Measurements from ENCODE around the gene EPN1. TPM values are rescaled to one million over a fixed set of nuclear protein-coding genes. Genes with fewer than 3 reads are reported as not detected.

Gene EPN1
- total and polyA plus RNA-seq, 2 experiments from 2014 or later = 48.8 to 82.2 TPM

DNA sequence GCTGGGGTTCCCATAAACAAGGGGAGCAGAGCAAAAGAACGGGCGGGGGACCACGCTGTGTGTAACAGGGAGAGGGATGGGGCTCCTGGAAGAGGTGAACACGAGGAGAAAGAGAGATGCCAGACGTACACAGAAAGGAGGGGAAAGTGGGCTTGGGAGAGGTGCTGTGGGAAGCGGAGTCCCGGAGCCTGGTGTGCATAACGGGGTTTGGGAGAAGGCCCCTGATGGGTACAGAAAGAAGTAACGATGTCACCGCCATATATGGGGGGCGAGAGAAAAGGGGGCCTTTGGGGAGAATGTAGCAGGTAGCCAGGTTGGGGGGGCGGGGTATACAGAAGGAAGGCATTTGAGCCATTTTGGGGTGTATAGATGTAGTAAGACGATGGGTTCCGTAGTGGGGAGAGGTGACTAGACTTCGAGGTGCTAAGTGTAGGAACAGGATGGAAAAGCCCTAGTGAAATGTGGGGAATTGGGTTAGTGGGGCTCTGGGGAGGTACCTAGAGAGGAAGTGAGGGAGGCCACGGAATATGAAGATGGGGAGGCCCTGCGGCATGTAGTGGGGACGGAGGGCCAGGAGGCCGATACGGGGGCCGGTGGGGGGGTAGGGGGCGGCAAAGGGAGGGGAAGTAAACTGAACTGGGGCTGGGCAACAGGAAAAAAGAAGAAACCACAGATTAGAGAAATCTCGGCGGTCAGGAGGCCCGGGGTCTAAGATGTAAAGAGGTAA lies 33.4 kb upstream of the EPN1 start:
- WGBS, 2 experiments (ENCODE audit: low coverage in 1 of 2, low lambda C conversion rate in 2 of 2, missing lambda C conversion rate in 2 of 2) = 1 to 2% methylated on average over 13 to 25 of the region's 25 CpGs
- no peak for TF ChIP-seq EZH2phosphoT487 (IDR thresholded peaks at IDR 0.05; ENCODE audit: insufficient read depth, low read depth)
- TF ChIP-seq EZH2 (IDR thresholded peaks at IDR 0.05; ENCODE audit: insufficient read depth, poor library complexity, severe bottlenecking) = no peak
- Histone ChIP-seq H3K79me2 (ENCODE audit: insufficient read depth) (peaks cover 69% of the 10 kb centered on the region), H3K36me3 (ENCODE audit: low read depth) (peaks cover 10% of the 10 kb centered on the region; the same call in 1 of the 2 replicates), H3K27ac (peak overlapping the region; percentile 80), H4K20me1 (ENCODE audit: insufficient read depth) (no peaks in the 10 kb centered on the region), H3F3A (ENCODE audit: insufficient read depth) (peaks cover 35% of the 10 kb centered on the region), H3K9ac (peak overlapping the region; percentile 87), H3K4me1 (ENCODE audit: insufficient read depth) (peaks cover 19% of the 10 kb centered on the region), H3K9me2 (ENCODE audit: insufficient read depth) (no peaks in the 10 kb centered on the region), H3K9me3 (ENCODE audit: low read depth) (no peaks in the 10 kb centered on the region), H3K27me3 (replicated peaks; ENCODE audit: insufficient read depth) (no peaks in the 10 kb centered on the region), H2AFZ (peak overlapping the region; percentile 64), H3K4me3 (peak overlapping the region; percentile 87), H3K4me2 (ENCODE audit: unreplicated experiment) (peak overlapping the region; percentile 90)
- DNase-seq = peak; percentile 61
- in situ Hi-C loops (cut with MboI) = loop anchor here (25.0 kb wide), 1 partner anchor 504 kb away; the partner anchor contains the start of gene TNNT1

DNA sequence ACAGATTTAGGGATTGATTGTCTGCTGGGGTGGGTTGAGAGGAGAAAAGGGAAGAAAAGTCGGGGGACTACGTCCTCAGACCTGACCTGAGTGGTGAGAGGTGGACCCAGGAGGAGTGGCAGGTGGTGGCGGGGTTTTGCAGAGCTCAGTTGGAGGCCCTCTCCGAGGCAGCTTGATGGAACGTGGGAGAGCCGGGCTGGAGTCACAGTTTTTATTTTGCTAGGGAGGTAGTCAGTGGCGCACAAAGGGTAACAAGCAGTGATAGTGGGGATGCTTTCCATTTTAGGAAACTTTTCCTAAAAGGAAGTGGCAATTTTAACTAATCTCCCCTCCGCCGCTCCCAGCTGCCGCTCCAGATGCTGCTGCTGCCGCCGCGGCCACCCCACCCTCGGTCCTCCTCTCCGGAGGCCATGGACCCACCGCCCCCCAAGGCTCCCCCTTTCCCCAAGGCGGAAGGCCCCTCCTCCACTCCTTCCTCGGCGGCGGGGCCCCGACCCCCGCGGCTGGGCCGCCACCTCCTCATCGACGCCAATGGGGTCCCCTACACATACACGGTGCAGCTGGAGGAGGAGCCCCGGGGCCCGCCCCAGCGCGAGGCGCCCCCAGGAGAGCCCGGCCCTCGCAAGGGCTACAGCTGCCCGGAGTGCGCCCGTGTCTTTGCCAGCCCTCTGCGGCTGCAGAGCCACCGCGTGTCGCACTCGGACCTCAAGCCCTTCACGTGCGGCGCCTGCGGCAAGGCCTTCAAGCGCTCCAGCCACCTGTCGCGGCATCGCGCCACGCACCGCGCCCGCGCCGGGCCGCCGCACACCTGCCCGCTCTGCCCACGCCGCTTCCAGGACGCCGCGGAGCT lies 32.6 kb upstream of the EPN1 start:
- no peak overlapping the region; the same call in 1 of the 2 replicates for H2AFZ ChIP-seq
- H3K27ac ChIP-seq = peak overlapping the region; percentile 80
- in situ Hi-C loops (cut with MboI) = loop anchor here (25.0 kb wide), 1 partner anchor 505 kb away; the partner anchor contains the start of gene TNNT1
- DNase-seq = peak; percentile 63
- no peaks in the 10 kb centered on the region for H3K27me3 ChIP-seq (replicated peaks; ENCODE audit: insufficient read depth)
- H3K9me3 ChIP-seq (ENCODE audit: low read depth) = no peaks in the 10 kb centered on the region
- H3K36me3 ChIP-seq (ENCODE audit: low read depth) = peaks cover 10% of the 10 kb centered on the region; the same call in 1 of the 2 replicates
- H3K4me1 ChIP-seq (ENCODE audit: insufficient read depth) = peaks cover 21% of the 10 kb centered on the region
- no peaks in the 10 kb centered on the region for H3K9me2 ChIP-seq (ENCODE audit: insufficient read depth)
- peaks cover 69% of the 10 kb centered on the region for H3K79me2 ChIP-seq (ENCODE audit: insufficient read depth)
- H3K4me3 ChIP-seq = peak overlapping the region; percentile 87
- H3F3A ChIP-seq (ENCODE audit: insufficient read depth) = peaks cover 35% of the 10 kb centered on the region
- WGBS, 2 experiments (ENCODE audit: low coverage in 1 of 2, low lambda C conversion rate in 2 of 2, missing lambda C conversion rate in 2 of 2) = 1 to 2% methylated on average over 50 to 60 of the region's 65 CpGs
- TF ChIP-seq EZH2phosphoT487 (IDR thresholded peaks at IDR 0.05; ENCODE audit: insufficient read depth, low read depth) (no peak), EZH2 (IDR thresholded peaks at IDR 0.05; ENCODE audit: insufficient read depth, poor library complexity, severe bottlenecking) (no peak)
- H3K9ac ChIP-seq = peak overlapping the region; percentile 87
- peak overlapping the region; percentile 90 for H3K4me2 ChIP-seq (ENCODE audit: unreplicated experiment)
- no peaks in the 10 kb centered on the region for H4K20me1 ChIP-seq (ENCODE audit: insufficient read depth)

DNA sequence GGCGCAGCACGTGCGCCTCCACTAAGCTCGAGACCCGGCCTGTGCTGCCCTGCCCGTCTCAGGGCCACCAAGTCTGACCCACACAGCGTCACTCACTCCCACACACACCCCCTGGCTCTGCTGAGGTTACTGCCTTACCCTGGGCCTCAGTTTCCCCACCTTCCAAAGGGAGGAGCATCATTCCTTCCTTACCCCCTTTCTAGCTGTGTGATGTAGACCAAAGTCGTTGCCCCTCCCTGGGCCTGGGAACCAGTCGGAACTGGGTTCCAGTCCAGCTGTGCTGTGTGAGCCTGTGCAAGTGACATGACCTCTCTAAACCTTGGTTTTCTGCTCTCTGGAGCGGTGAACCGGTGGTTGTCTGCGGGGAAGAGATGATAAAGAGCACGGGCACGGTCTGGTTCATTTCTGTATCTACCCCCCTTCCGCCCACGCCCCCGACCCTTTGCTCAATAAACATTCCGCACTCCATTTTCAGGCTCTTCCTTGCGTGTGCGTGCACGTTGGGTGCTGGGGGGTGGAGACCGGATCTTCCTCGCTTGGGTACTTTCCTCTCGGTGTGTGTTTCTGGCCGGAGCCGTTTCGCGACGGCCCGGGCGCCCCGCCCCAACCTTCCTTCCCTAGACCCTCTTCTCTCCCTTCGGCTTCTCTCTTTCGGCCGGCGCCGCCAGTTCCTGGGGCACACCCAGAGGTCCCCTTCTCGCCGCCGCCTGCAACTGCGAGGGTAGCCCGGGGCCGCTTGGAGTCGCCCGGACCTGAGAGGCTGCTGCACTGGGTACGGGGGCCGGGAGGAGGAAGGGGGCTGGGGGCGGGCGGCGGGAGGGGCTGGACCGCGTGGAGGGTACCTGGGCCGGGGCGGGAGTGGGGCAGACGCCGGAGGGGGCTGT lies 31.8 kb upstream of the EPN1 start, which contains the start of gene ZNF581:
Gene ZNF581 (plus strand): TSS at position 647 of the 884 bp plus-strand sequence. CDS start 923 bp downstream, outside the sequence.
- Histone ChIP-seq H3K9me3 (ENCODE audit: low read depth) (no peaks in the 10 kb centered on the region), H3K4me3 (peak within 1 kb of the TSS; percentile 87), H3K9ac (peak within 1 kb of the TSS; percentile 87), H3K79me2 (ENCODE audit: insufficient read depth) (peaks cover 63% of the 10 kb centered on the region), H3K27ac (peak within 1 kb of the TSS; percentile 80), H3K4me2 (ENCODE audit: unreplicated experiment) (peak within 1 kb of the TSS; percentile 90), H3F3A (ENCODE audit: insufficient read depth) (peaks cover 30% of the 10 kb centered on the region), H2AFZ (peak within 1 kb of the TSS; percentile 58), H4K20me1 (ENCODE audit: insufficient read depth) (no peaks in the 10 kb centered on the region), H3K36me3 (ENCODE audit: low read depth) (peaks cover 10% of the 10 kb centered on the region; the same call in 1 of the 2 replicates), H3K4me1 (ENCODE audit: insufficient read depth) (peaks cover 24% of the 10 kb centered on the region), H3K9me2 (ENCODE audit: insufficient read depth) (no peaks in the 10 kb centered on the region), H3K27me3 (replicated peaks; ENCODE audit: insufficient read depth) (no peaks in the 10 kb centered on the region)
- in situ Hi-C loops (cut with MboI) = loop anchor here (25.0 kb wide), 1 partner anchor 506 kb away; the partner anchor contains the start of gene TNNT1
- WGBS, 2 experiments (ENCODE audit: low coverage in 1 of 2, low lambda C conversion rate in 2 of 2, missing lambda C conversion rate in 2 of 2) = 2% methylated on average over 38 to 56 of the region's 56 CpGs
- TF ChIP-seq EZH2 (IDR thresholded peaks at IDR 0.05; ENCODE audit: insufficient read depth, poor library complexity, severe bottlenecking) (no peak), EZH2phosphoT487 (IDR thresholded peaks at IDR 0.05; ENCODE audit: insufficient read depth, low read depth) (no peak)
- DNase-seq = peak; percentile 87

All from GM23248 (cell line).